GM10248 (cell line): ENCODE results near the gene ZNF579.

Experiments used
- CTCF ChIA-PET: fragments of 300-600 bp; sonication (Branson Sonifier 250); formaldehyde crosslinking; extraction: SDS; loops from one replicate; lab custom pipeline; 2021; ENCODE audit warnings: antibody characterized with exemption; lab: Yijun Ruan, JAX
- POLR2A ChIA-PET: fragments of 350-650 bp; sonication (Branson Sonifier 250); formaldehyde crosslinking; extraction: SDS; loops from one replicate; lab custom pipeline; 2020; ENCODE audit warnings: antibody characterized with exemption; lab: Yijun Ruan, JAX
- DNase-seq: peaks from one replicate; pipeline ENCODE4 v3.0.0; 2012; ENCODE audit errors: extremely low spot score
- TF ChIP-seq, protein P1 (sequence below): IDR thresholded peaks from 2 replicates; pipeline ENCODE4 v1.5.1; 2012; ENCODE audit warnings: mild to moderate bottlenecking, low read depth; ENCODE audit errors: extremely low read depth, missing control alignments, control extremely low read depth

ZNF579 gene

GRCh38 chr19:55606471-55606787 lies 25.8 kb upstream of the ZNF579 start:
- POLR2A ChIA-PET: interaction anchor here (0.6 to 1.1 kb wide), 2 partner anchors 9 to 607 kb away, joined by 3 to 5 read pairs; no protein-coding TSS in a partner anchor
- TF ChIP-seq, protein P1, sequence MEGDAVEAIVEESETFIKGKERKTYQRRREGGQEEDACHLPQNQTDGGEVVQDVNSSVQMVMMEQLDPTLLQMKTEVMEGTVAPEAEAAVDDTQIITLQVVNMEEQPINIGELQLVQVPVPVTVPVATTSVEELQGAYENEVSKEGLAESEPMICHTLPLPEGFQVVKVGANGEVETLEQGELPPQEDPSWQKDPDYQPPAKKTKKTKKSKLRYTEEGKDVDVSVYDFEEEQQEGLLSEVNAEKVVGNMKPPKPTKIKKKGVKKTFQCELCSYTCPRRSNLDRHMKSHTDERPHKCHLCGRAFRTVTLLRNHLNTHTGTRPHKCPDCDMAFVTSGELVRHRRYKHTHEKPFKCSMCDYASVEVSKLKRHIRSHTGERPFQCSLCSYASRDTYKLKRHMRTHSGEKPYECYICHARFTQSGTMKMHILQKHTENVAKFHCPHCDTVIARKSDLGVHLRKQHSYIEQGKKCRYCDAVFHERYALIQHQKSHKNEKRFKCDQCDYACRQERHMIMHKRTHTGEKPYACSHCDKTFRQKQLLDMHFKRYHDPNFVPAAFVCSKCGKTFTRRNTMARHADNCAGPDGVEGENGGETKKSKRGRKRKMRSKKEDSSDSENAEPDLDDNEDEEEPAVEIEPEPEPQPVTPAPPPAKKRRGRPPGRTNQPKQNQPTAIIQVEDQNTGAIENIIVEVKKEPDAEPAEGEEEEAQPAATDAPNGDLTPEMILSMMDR: no peak
- CTCF ChIA-PET: interaction anchor here (0.6 to 2.7 kb wide), 25 partner anchors 11 to 465 kb away, joined by 3 to 30 read pairs (median 5); partner anchors contain the start of genes U2AF2 and ZNF784
- no peak for DNase-seq

GRCh38 chr19:55605637-55606470 lies 25.2 kb upstream of the ZNF579 start, which contains the start of gene ZNF865:
Gene ZNF865 (plus strand): TSS chr19:55605647. CDS start chr19:55613619, 7,972 bp downstream.
- TF ChIP-seq, protein P1: peak; percentile 83
- ChIA-PET CTCF (interaction anchor here (0.6 to 2.7 kb wide), 25 partner anchors 10 to 465 kb away, joined by 3 to 30 read pairs (median 5); partner anchors contain the start of genes U2AF2 and ZNF784), POLR2A (interaction anchor here (0.6 to 2.1 kb wide), 3 partner anchors 9 to 607 kb away, joined by 3 to 7 read pairs (median 5); no protein-coding TSS in a partner anchor)
- peak; percentile 77 for DNase-seq

DNA sequence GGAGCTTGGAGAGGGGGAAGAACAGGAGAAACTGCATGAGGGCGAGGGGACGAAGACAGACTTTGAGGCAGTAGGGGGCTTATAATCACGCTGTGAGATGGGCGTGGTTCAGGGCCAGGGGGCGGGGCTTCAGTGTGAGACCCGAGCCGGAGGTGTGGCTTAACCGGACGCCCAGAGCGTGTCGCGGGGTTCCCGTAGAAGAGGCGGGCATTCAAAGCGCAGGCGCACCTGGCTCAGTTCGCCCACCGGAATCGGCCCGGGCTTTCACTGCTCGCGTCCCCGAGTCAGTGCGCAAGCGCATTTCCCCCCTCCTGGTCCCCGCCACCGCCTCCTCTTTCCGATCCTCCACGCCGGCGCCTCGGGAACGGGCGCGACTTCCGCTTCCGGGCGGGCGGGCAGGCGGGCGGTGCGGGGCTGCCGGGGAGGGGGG lies 24.6 kb upstream of the ZNF579 start:
- TF ChIP-seq, protein P1: no peak
- ChIA-PET POLR2A (interaction anchor here (1.1 to 2.1 kb wide), 2 partner anchors 10 to 28 kb away, joined by 3 to 7 read pairs; no protein-coding TSS in a partner anchor), CTCF (interaction anchor here (0.8 to 2.7 kb wide), 19 partner anchors 9 to 464 kb away, joined by 3 to 30 read pairs (median 7); partner anchors contain the start of genes U2AF2 and ZNF784)
- DNase-seq: peak; percentile 96

DNA sequence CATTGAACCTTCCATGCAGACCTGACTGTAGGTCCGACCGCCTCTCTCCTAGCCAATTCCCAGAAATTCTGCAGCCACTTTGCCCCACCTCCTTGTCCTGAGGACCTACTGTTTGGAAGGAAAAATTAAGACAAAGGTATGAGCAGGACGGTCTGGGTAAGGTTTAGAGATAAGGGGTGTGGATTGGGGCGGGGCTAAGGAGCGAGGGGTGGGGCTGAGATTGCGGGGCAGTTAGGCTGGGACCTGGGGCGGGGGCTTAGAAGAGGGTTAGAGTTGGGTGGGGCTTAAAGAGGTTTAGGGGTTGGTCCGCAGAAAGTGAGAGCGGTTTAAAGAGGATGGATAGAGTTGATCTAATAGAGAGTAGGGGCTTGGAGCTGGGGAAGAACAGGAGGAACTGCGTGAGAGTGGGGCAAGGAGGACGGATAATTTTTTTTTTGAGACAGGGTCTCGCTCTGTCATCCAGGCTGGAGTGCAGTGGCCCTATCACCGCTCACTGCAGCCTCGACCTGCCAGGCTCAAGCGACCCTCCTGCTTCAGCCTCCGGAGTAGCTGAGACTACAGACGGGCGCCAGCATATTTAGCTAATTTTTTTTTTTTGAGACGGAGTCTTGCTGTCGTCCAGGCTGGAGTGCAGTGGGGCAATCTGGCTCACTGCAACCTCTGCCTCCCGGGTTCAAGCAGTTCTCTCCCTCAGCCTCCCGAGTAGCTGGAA lies 23.1 kb upstream of the ZNF579 start:
- POLR2A ChIA-PET: interaction anchor here (0.5 to 2.1 kb wide), 2 partner anchors 29 to 199 kb away, joined by 4 to 7 read pairs; no protein-coding TSS in a partner anchor
- no peak for DNase-seq
- TF ChIP-seq, protein P1: no peak
- CTCF ChIA-PET: interaction anchor here (1.9 kb wide), 1 partner anchor 29 kb away, joined by 13 read pairs; no protein-coding TSS in a partner anchor

DNA sequence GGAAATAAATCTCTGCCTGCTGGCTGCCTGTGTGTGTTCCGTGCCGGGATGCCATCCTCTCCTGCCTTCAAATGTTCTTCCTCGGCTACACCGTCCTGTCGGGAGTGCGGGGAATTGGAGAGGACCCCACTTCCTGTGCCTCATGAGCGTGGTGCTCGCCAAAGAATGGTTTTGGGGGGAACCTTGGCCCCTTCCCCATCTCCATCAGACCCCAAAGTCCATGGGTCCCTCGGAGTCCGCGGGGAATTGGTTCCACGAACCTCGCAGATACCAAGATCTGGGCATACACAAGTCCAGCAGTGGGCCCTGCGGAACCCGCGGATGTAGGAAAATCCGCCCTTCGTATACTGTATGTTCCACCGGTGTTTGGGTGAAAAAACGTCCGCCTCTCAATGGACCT lies 22.5 kb upstream of the ZNF579 start:
- CTCF ChIA-PET: interaction anchor here (1.9 kb wide), 1 partner anchor 29 kb away, joined by 13 read pairs; no protein-coding TSS in a partner anchor
- POLR2A ChIA-PET: no interaction called here
- TF ChIP-seq, protein P1: no peak

More for the DNA sequence above, 22.5 kb upstream of the ZNF579 start:
- DNase-seq: no peak
